ENCODE measurements around the gene OR5H14. TPM values are rescaled to one million over a fixed set of nuclear protein-coding genes. Genes with fewer than 3 reads are reported as not detected.
"Not testable (repeated sequence)": the region's sequence is repeated elsewhere in the genome, so short reads cannot be mapped to it uniquely, and the experiment has no call there.

OR5H14 gene
- polyA plus RNA-seq = not detected
- long read RNA-seq, donor 1 = 0 reads
- long read RNA-seq, donor 2 = 0 reads
- long read RNA-seq, donor 3 = 0 reads
- long read RNA-seq, donor 4 = 0 reads
- long read RNA-seq, donor 5 = 0 reads
- long read RNA-seq, donor 6 = 0 reads
- long read RNA-seq, donor 7 = 0 reads
- long read RNA-seq, donor 8 = 0 reads
- long read RNA-seq, donor 9 = 0 reads
- long read RNA-seq, donor 10 = 0 reads
- long read RNA-seq, donor 11 = 0 reads

DNA sequence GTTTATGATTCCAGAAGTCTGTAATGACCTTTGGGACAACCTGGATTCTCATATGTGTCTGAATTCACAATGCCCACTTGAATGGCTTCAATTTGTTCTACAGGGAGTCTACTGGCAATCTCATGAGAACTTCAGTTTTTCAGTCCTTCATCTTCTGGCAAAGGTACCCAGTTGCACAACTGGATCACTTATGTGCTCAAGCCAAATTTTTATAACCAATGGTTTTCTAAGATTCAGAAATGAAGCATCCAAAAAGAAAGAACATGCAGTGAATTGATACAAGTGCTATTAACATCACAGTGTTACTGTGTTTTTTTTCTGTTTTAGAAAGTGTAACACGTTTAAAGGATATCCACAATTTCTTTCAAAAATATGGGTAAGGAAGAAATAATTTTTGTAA, at the start of gene OR5H14:
Gene OR5H14, plus strand, starts transcription at position 301 of the 400 bp plus-strand sequence. CDS start 1,907 bp downstream, outside the sequence.
- no peak for DNase-seq
- Histone ChIP-seq H3K36me3 (ENCODE audit: control insufficient read depth, insufficient read depth, low read length) (no peaks in the 10 kb centered on the region), H3K27ac (ENCODE audit: low read length) (no peak within 1 kb of the TSS), H3K4me1 (ENCODE audit: control insufficient read depth, insufficient read depth, low read length) (no peaks in the 10 kb centered on the region), H3K9me3 (ENCODE audit: control insufficient read depth, low read depth, low read length) (no peaks in the 10 kb centered on the region), H3K27me3 (ENCODE audit: control insufficient read depth, insufficient read depth, low read length) (no peaks in the 10 kb centered on the region), H3K4me3 (ENCODE audit: low read length) (no peak within 1 kb of the TSS)
- 100% methylated on average over 1 of the region's 1 CpG for WGBS (ENCODE audit: insufficient coverage, low lambda C conversion rate)

GRCh38 chr3:98099848-98100247, 47.4 kb upstream of the OR5H14 start:
- WGBS (ENCODE audit: insufficient coverage, low lambda C conversion rate) = 78% methylated on average over 3 of the region's 4 CpGs
- no peak for DNase-seq

GRCh38 chr3:98108162-98108561, 39.1 kb upstream of the OR5H14 start:
- H3K27me3 ChIP-seq (ENCODE audit: control insufficient read depth, insufficient read depth, low read length) = no peaks in the 10 kb centered on the region
- no peaks in the 10 kb centered on the region for H3K4me1 ChIP-seq (ENCODE audit: control insufficient read depth, insufficient read depth, low read length)
- no peak overlapping the region for H3K4me3 ChIP-seq (ENCODE audit: low read length)
- no peak for DNase-seq
- peaks cover 6% of the 10 kb centered on the region for H3K9me3 ChIP-seq (ENCODE audit: control insufficient read depth, low read depth, low read length)
- no peak overlapping the region for H3K27ac ChIP-seq (ENCODE audit: low read length)
- 33% methylated on average over 1 of the region's 1 CpG for WGBS (ENCODE audit: insufficient coverage, low lambda C conversion rate)
- no peaks in the 10 kb centered on the region for H3K36me3 ChIP-seq (ENCODE audit: control insufficient read depth, insufficient read depth, low read length)

More at GRCh38 chr3:98099848-98100247, 47.4 kb upstream of the OR5H14 start:
- Histone ChIP-seq H3K4me1 (ENCODE audit: control insufficient read depth, insufficient read depth, low read length) (no peaks in the 10 kb centered on the region), H3K27ac (ENCODE audit: low read length) (no peak overlapping the region), H3K9me3 (ENCODE audit: control insufficient read depth, low read depth, low read length) (no peaks in the 10 kb centered on the region), H3K27me3 (ENCODE audit: control insufficient read depth, insufficient read depth, low read length) (no peaks in the 10 kb centered on the region), H3K4me3 (ENCODE audit: low read length) (no peak overlapping the region), H3K36me3 (ENCODE audit: control insufficient read depth, insufficient read depth, low read length) (no peaks in the 10 kb centered on the region)

GRCh38 chr3:98109807-98110549, 37.3 kb upstream of the OR5H14 start:
- Histone ChIP-seq H3K27me3 (ENCODE audit: control insufficient read depth, insufficient read depth, low read length) (no peaks in the 10 kb centered on the region), H3K27ac (ENCODE audit: low read length) (no peak overlapping the region), H3K4me1 (ENCODE audit: control insufficient read depth, insufficient read depth, low read length) (no peaks in the 10 kb centered on the region), H3K9me3 (ENCODE audit: control insufficient read depth, low read depth, low read length) (peaks cover 6% of the 10 kb centered on the region), H3K36me3 (ENCODE audit: control insufficient read depth, insufficient read depth, low read length) (no peaks in the 10 kb centered on the region), H3K4me3 (ENCODE audit: low read length) (no peak overlapping the region)
- WGBS (ENCODE audit: insufficient coverage, low lambda C conversion rate) = no CpG with 5 or more reads among the region's 4 CpGs
- DNase-seq = no peak

DNA sequence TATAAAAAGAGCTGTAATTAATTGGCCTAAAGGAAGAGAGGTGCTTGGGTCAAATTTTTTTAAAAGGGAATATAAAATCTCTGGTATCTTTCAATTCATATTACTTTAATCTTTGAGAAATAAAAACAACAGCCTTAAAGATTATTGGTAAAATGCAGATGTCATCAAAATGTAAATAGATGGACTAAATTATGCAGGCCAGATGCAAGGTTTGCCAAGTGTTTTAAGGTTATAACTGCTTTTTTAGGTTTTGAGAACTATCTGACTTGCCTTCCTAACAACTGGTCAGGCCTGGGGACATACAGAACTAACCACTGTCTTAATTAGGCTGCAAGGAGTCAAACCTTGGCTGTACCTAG, 36.8 kb upstream of the OR5H14 start:
- no peak overlapping the region for H3K27ac ChIP-seq (ENCODE audit: low read length)
- H3K4me1 ChIP-seq (ENCODE audit: control insufficient read depth, insufficient read depth, low read length) = no peaks in the 10 kb centered on the region
- no peak overlapping the region for H3K4me3 ChIP-seq (ENCODE audit: low read length)
- H3K36me3 ChIP-seq (ENCODE audit: control insufficient read depth, insufficient read depth, low read length) = no peaks in the 10 kb centered on the region
- no peak for DNase-seq
- H3K9me3 ChIP-seq (ENCODE audit: control insufficient read depth, low read depth, low read length) = peaks cover 6% of the 10 kb centered on the region
- H3K27me3 ChIP-seq (ENCODE audit: control insufficient read depth, insufficient read depth, low read length) = no peaks in the 10 kb centered on the region

- Histone ChIP-seq H3K36me3 (ENCODE audit: control insufficient read depth, insufficient read depth, low read length) (no peaks in the 10 kb centered on the region), H3K27ac (ENCODE audit: low read length) (no peak overlapping the region), H3K9me3 (ENCODE audit: control insufficient read depth, low read depth, low read length) (peaks cover 6% of the 10 kb centered on the region), H3K27me3 (ENCODE audit: control insufficient read depth, insufficient read depth, low read length) (no peaks in the 10 kb centered on the region), H3K4me1 (ENCODE audit: control insufficient read depth, insufficient read depth, low read length) (no peaks in the 10 kb centered on the region), H3K4me3 (ENCODE audit: low read length) (no peak overlapping the region)
- WGBS (ENCODE audit: insufficient coverage, low lambda C conversion rate) = no CpG with 5 or more reads among the region's 3 CpGs
- no peak for DNase-seq
Observed at GRCh38 chr3:98114264-98114663, 33.0 kb upstream of the OR5H14 start.

DNA sequence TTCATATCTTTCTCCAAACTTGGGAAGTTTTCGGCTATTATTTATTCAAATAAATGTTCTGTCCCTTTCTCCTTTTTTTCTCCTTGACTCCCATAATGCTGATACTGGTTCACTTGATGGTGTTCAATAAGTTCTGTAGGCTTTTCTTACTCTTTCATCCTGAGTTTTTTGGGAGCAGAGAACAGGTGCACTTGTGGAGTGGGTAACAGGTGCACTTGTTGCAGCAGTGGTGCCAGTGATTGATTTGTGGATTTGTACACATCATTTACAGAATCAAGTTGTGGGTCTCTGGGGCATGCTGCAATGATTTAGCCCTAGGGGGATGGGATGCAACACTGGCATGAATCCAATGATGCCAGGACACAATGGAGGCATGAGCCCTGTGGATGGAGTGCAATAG, 31.6 kb upstream of the OR5H14 start:
- no peak for DNase-seq
- Histone ChIP-seq H3K27me3 (ENCODE audit: control insufficient read depth, insufficient read depth, low read length) (no peaks in the 10 kb centered on the region), H3K9me3 (ENCODE audit: control insufficient read depth, low read depth, low read length) (peaks cover 6% of the 10 kb centered on the region), H3K4me3 (ENCODE audit: low read length) (no peak overlapping the region), H3K36me3 (ENCODE audit: control insufficient read depth, insufficient read depth, low read length) (no peaks in the 10 kb centered on the region), H3K4me1 (ENCODE audit: control insufficient read depth, insufficient read depth, low read length) (no peaks in the 10 kb centered on the region), H3K27ac (ENCODE audit: low read length) (no peak overlapping the region)
- WGBS (ENCODE audit: insufficient coverage, low lambda C conversion rate) = no CpG with 5 or more reads among the region's 1 CpG

GRCh38 chr3:98130421-98130820, 16.9 kb upstream of the OR5H14 start, which contains the start of gene OR5H1:
Gene OR5H1, plus strand, starts transcription at chr3:98130721. Its CDS starts 1,977 bp downstream, at chr3:98132698.
- Histone ChIP-seq H3K4me3 (ENCODE audit: low read length) (no peak within 1 kb of the TSS), H3K4me1 (ENCODE audit: control insufficient read depth, insufficient read depth, low read length) (no peaks in the 10 kb centered on the region), H3K27me3 (ENCODE audit: control insufficient read depth, insufficient read depth, low read length) (no peaks in the 10 kb centered on the region), H3K36me3 (ENCODE audit: control insufficient read depth, insufficient read depth, low read length) (no peaks in the 10 kb centered on the region), H3K9me3 (ENCODE audit: control insufficient read depth, low read depth, low read length) (no peaks in the 10 kb centered on the region), H3K27ac (ENCODE audit: low read length) (no peak within 1 kb of the TSS)
- DNase-seq = no peak
- WGBS (ENCODE audit: insufficient coverage, low lambda C conversion rate) = 100% methylated on average over 1 of the region's 1 CpG

- no peak for DNase-seq
- Histone ChIP-seq H3K4me3 (ENCODE audit: low read length) (no peak overlapping the region), H3K27ac (ENCODE audit: low read length) (no peak overlapping the region), H3K4me1 (ENCODE audit: control insufficient read depth, insufficient read depth, low read length) (no peaks in the 10 kb centered on the region), H3K27me3 (ENCODE audit: control insufficient read depth, insufficient read depth, low read length) (no peaks in the 10 kb centered on the region), H3K36me3 (ENCODE audit: control insufficient read depth, insufficient read depth, low read length) (no peaks in the 10 kb centered on the region), H3K9me3 (ENCODE audit: control insufficient read depth, low read depth, low read length) (no peaks in the 10 kb centered on the region)
- WGBS (ENCODE audit: insufficient coverage, low lambda C conversion rate) = 80% methylated on average over 1 of the region's 3 CpGs
Observed at GRCh38 chr3:98136631-98137030, 10.6 kb upstream of the OR5H14 start.

DNA sequence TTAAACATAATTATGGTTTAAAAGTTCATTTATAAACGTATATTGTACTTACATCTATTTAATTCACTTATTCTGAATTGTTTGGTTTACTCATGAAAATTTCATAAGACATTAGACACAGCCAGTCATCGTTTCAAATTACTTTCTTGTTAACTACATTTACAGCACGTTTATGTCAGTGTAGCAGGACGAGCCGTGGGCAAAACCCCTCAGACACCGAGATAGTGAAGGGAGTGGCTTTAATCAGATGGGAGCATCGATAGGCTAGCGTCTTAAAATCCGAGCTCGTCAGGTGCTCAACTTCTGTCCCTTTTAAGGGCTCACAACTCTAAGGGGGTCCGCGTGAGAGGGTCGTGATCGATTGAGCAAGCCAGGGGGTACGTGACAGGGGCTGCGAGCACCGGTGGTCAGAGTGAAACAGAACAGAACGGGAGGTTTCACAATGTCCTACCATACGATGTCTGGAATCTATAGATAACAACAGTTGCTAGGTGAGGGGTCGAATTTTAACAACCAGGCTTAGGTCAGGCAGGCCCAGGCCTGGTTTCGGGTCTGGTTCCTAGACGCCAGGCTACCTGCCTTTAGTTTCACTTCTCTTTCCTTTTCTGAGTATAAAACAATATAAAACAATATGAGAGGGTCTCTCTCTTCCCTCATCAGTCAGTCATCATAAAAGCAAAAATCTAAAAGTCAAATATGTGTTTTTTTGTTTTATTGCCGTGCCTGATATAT, 9.3 kb upstream of the OR5H14 start:
- not testable (repeated sequence) for H3K4me1 ChIP-seq (ENCODE audit: control insufficient read depth, insufficient read depth, low read length); H3K27me3 ChIP-seq (ENCODE audit: control insufficient read depth, insufficient read depth, low read length); H3K36me3 ChIP-seq (ENCODE audit: control insufficient read depth, insufficient read depth, low read length); H3K4me3 ChIP-seq (ENCODE audit: low read length); H3K9me3 ChIP-seq (ENCODE audit: control insufficient read depth, low read depth, low read length); H3K27ac ChIP-seq (ENCODE audit: low read length); DNase-seq
- WGBS (ENCODE audit: insufficient coverage, low lambda C conversion rate) = 78% methylated on average over 2 of the region's 23 CpGs

All from large intestine (tissue), 12 donors.